KG1 (cell line): Measurements from ENCODE around the gene NOL3.
A peak's percentile ranks its signal among the peaks of the same experiment; 100 is the strongest.

Experiments used
- DNase-seq: peaks from one replicate; lab custom pipeline; 2025; lab: John Stamatoyannopoulos, UW

Gene NOL3

DNA sequence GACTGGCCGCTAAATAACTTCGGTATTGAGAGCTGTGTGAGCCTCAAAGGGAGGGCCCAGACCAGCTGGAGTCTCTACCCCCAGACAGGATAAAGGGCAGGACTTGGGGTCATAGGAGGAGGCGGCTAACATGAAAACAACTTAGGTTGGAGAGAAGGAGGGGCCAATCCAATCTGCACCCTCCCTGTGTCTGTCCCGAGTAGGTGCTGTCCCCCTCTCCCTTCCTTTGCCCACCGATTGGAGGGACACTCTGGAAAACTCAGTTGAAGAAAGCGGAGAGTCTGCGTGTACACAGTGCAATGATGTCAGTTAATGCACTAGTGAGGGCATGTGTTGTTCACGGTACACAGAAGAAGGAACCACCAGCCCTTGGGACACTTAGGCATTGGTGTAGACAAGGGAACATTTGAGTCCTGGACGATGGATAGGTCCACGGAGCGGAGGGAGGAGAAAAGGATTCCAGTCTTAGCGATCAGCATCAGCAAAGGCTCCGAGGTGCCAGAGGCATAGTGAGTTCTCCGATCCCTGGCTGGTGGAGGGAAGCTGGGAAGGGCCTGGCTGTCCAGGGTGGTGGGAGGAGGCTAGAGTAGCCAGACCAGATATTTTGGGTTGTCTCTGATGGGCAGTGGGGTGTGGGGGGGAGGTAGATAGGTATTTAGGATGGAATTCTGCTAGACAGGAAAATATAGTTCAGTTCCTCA, 761 bp downstream of the NOL3 start:
- DNase-seq: no peak

DNA sequence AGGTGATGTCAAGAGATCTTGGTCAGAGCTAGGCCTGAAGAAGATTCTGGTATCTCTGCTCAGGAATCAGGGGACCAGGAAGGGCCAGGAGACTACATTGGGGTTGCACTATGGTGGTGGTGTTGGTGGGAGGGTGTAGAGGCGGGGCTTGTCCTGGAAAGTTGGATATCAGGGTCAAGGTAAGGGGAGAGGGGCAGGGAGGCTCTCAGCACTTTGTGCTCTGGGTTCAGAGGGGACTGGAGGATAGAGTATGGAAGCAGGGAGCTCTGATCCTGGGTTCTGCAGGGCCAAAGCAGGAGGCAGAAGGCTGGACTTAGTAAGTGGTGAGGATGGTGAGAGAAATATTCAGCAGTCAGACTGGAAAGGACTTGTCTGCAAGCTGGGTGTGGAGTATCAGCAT, 3.0 kb downstream of the NOL3 start:
- no peak for DNase-seq

- no peak for DNase-seq
These were observed 3.7 kb downstream of the NOL3 start for GRCh38 chr16:67173808-67174705.

DNA sequence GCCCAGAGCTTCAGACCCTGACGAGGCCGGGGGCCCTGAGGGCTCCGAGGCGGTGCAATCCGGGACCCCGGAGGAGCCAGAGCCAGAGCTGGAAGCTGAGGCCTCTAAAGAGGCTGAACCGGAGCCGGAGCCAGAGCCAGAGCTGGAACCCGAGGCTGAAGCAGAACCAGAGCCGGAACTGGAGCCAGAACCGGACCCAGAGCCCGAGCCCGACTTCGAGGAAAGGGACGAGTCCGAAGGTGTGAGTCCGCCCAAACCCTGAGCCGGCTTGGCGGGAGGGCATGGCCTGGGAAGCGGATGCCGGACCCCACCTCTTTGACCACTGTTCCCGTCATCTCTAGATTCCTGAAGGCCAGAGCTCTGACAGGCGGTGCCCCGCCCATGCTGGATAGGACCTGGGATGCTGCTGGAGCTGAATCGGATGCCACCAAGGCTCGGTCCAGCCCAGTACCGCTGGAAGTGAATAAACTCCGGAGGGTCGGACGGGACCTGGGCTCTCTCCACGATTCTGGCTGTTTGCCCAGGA, 4.4 kb downstream of the NOL3 start:
- DNase-seq: no peak

DNA sequence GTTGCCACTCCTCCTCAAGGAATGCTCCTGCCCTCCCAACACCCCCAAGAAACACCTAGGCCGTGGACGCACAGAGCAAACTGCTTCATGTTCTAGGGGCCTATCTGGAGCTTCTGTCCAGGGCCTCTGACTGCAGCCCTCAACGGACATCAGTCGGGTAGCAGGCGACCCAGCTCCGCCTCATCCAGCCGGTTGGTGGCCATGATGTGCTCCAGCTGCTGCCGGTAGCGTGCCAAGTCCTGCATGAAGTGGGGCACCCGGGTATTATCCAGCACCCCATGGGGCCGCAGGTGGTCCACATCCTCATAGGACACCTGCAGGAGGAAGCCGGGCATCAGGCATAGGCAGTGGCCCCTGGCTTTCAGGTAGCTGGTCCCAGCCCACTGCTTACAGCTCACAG, 6.3 kb downstream of the NOL3 start:
- no peak for DNase-seq

- DNase-seq: no peak
These were observed 7.7 kb downstream of the NOL3 start for GRCh38 chr16:67177743-67178699.

- no peak for DNase-seq
These were observed 9.2 kb downstream of the NOL3 start for GRCh38 chr16:67179421-67180080.

DNA sequence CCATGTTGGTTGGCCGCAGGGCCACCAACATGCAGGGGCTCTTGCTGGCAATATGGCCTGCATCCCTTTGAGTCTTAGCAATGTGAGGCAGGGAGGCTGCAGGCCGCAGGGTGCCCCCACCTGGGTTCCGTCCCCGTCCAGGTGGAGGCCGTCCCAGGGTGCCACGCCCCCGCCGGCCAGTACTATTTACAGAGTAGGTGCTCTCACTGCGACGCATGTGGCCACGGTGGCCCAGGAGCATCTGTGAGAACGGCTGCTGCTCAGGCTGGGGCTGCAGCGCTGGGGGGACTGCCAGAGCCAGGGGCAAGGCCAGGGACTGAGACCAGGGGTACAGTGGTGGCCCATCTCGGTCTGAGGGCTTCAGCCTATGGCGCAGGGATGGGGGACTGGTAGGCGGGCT, 9.8 kb downstream of the NOL3 start:
- DNase-seq: no peak

DNA sequence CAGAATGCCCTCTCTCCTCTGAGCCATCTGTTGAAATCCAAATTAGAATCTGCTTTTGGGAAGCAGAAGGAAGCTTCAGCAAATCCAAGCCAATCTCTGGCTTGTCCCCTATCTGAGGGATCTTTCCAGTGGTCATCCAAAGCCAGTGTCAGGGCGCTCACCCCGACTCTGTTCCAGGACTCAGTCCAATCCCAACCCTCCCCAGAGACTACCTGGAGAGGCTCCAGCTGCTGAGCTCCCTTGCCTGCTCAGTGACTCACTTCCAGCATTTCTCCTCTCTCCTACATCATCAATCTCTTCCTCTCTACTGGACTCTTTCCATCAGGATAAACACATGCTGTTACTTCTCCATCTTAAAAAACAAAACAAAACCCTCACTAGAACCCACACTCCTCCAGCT, 11.0 kb downstream of the NOL3 start:
- DNase-seq: no peak

DNA sequence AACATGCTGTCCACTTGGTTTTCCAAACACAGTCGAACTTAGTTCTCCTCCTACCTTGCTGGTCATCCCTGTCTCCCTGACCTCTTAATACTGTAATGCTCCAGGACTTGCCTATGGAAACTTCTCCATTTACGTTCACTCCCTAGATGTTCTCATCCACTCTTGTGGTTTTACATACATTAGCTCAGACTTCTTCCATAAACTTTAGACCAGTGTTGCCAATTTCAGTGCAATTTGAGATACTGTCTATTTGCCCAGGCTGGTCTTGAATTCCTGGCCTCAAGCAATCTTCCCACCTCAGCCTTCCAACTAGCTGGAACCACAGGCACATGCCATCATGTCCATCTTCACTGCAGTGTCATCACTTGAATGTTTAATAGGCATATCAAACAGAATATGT, 11.9 kb downstream of the NOL3 start:
- DNase-seq: no peak

GRCh38 chr16:67183284-67183626, 12.9 kb downstream of the NOL3 start:
- DNase-seq: no peak

DNA sequence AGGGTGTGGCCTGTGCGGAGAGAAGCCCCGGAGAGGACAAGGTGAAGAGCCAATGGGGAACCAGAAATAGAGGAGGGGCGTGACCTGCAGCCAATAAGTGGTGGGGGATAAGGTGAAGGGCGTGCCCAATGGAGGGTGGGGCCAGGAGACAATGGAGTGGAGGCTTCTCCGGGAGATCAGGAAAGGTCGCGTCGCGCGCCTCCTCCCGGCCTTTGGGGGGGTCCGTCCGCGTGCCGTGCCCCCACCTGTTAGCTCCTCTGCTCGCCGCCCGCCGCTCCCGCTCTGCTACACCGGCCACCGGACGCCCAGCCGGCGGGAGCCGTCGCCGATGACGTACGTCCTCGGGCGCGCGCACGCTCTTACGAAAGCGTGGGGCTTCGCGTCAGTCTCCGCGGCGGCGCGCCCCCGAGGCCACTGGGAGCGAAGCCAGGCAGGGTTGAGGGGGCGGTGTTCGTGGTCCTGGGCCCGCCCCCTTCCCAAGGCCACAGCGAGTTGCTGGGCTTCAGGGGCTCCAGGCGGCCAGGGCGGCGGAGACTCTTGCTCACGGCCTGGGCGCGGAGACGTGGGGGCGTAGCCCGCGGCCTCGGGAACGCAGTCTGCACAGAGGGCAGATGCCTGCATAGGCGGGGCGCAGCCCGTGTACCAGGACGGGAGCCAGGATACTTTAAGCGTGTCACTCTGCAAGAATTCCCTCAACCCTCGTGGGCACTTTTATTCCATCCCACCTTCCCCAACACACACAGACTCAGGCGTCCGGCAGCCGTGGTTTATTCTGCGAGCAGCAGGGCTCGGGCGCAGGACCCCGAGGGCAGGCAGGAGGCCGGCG, 13.5 kb downstream of the NOL3 start, which contains the start of gene MATCAP1:
Gene MATCAP1, minus strand, starts transcription at position 337 of the 826 bp plus-strand sequence. CDS start 3,353 bp downstream, outside the sequence.
- peak; percentile 82 for DNase-seq

DNA sequence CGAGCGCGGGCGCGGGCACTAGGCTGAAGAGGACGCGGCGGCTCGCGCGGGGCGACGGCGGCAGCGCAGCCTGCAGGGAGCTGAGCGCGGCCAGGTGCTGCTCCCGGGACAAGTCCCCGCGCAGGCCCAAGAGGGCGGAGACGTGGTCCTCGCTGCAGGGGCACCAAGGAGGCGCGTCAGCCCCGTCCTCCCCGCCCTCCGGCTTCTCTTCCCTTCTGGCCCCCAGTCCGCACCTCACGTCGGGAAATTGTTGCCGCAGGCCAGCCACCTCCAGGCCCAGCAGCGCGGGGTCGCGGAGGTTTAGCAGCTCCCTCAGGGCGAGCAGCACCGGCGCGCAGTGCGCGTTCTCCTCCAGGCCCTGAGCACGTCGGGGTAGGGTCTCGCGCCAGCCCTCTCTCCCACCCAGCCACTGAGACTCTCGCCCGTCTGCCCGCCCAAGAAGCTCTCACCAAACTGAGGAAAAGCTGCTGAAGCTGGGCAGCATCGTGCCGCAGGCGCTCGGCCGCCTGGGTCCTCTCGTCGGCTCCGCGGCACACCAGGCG, 14.2 kb downstream of the NOL3 start:
- no peak for DNase-seq

- peak; percentile 23 for DNase-seq
These were observed 14.8 kb downstream of the NOL3 start for GRCh38 chr16:67184995-67185650.

GRCh38 chr16:67185651-67186134, 15.4 kb downstream of the NOL3 start:
- DNase-seq: no peak

GRCh38 chr16:67186550-67186950, 16.2 kb downstream of the NOL3 start:
- no peak for DNase-seq

DNA sequence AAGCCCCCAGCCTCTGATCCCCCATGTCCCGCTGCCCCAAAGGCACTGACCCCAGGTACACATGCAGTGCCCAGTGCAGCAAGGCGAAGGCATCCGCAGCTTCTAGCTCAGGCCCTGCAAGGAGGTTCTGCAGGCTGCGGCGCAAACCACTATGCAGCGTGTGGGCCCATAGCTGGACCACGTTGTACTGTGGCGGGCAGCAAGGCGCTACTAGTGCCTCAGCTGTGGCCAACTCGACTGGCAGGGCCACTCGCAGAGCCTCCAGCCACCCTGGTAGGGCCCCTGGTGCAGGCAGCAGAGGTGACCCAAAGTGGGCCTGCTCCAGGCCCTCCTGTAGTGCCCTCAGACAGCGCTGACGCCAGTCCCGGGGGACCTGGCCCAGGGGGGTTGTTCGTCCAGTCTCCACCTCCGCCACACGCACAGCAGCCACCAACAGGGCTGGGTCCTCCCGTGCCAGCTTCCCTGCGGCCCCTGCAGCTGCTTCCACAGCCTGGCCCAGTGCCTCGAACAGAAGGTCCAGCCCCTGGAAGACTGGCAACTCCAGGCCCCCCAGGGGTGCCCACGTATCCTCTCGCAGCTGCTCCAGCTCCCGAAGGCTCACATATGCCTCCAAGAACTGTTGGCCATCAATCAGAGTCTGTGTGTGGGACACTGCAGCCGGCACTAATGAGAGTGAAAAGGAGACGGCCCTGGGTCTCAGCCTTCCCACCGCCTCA, 17.0 kb downstream of the NOL3 start:
- DNase-seq: no peak

GRCh38 chr16:67188323-67188722, 18.0 kb downstream of the NOL3 start:
- DNase-seq: no peak

DNA sequence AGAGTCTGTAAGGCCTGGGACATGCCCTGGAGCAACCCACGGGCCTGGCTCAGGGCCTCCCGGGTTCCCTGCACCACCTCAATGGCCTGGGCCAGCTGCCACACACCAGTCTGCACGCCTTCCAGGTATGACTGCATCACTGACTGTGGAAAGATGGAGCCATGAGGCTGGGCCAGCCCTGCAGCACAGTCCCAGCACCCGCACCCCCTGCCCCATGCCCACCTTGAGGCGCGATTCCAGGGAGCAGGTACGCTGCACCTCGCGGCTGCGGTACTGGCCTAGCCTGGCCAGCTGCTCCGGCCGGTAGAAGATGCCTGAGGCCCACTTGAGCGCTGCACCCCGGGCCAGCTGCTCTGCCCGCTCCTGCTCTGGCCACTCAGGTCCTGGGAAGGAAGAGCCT, 18.5 kb downstream of the NOL3 start:
- no peak for DNase-seq
